ENCODE data around the gene GADD45G.

The GADD45G gene

DNA sequence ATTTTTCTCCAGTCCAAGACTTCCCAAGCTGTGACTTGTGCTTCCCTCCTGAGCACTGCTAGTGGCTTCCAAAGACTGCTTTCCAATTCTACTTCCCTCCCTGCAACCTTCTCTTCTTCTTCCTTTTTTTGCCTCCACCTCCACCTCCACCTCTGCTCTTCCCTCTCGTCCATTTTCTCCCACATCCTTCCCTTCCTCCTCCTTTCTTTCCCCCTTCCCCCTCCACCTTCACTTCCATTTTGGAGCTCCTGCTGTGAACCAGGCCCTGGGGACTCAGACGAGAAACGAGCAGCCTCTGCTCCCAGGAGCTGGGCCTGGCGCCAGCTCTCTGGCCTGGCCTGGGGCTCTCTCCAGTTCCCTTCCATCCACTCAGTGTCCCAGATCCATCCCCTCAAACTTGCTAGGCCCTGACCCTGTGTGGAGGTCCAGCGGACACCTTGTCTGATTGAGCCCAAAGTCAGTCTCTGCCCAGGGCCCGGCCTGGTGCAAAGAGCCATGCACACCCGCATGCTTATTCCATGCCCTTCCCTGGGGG is 5.6 kb downstream of the GADD45G start:
- no peak for DNase-seq

- no peak for DNase-seq
Observed at GRCh38 chr9:89611425-89611824, 6.6 kb downstream of the GADD45G start.

DNA sequence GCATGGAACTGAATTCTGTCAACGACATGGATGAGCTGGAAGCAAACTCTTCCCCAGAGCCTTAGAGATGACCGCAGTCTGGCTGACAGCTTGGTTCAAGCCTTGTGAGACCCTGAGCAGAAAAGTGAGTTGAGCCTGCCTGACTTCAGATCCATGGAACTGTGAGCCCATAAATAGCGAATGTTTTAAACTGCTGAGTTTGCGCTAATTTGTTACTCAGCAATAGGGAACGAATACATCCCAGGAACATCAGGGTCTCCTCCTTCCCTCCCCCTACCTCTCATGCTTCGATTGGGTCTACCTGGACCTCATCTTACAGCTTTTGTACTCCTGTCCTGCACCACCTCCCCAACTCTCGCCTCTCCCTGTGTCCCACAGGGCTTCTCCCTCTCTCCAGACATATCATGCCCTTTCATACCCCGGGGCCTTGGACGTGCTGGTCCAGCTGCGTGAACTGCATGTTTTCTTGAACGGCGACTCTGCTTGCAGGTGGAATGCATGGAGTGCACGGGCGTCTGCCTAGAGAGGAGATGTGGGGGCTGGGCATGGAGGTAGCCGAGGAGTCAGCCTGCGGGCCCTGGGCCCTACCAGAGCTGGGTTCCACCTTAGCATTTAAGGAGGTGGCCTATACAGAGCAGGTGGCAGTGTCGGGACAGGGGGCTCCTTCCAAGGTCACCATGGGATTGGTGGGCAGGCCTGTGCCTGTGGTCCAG is 7.9 kb downstream of the GADD45G start:
- DNase-seq, result no peak

DNA sequence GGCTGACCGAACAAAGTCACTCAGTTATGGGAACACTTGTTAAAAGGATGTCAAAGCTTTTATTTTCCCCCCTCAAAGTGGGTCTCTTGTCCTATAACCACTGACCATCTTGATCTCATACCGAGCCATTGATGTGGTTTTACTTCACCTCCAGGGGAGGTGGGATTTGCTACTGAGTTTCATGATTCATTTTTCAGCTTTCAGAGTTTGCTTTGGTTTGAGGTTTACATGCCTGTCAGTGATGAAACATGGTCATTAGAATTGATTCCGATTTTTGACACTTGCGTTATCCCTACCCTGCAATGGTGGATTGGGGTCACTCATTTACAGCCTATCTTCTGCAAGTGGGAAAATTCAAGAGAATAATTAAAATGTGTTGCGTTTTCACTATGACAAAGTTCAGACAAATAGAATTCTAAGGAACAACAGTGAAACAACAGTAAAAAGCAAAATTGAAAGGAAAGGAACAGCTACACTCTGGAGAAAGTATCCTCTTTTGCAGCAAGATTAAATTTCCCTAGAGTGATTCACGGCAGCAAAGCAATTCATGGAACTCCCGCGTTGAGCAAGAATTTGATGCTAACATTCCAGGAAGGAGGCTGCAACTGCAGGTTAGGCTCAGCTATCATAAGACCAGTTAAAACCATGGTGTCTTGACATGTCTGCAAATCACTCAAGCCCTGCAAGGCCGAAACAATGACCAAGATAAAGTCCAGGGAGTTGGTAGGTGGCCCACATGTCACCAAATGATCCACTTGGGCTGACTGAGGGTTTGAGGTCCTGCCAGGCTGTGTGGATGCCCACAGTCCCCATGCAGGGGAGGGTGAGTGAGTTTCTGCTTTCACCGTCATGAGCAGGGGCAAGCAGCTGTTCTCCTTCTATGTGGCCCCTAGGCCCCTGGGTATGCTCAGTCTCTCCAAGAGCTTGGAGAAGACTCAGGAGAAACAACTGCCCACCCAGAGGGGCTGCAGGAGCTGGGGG is 9.4 kb downstream of the GADD45G start:
- DNase-seq, result no peak

GRCh38 chr9:89615661-89616060 is 10.8 kb downstream of the GADD45G start:
- no peak for DNase-seq

DNA sequence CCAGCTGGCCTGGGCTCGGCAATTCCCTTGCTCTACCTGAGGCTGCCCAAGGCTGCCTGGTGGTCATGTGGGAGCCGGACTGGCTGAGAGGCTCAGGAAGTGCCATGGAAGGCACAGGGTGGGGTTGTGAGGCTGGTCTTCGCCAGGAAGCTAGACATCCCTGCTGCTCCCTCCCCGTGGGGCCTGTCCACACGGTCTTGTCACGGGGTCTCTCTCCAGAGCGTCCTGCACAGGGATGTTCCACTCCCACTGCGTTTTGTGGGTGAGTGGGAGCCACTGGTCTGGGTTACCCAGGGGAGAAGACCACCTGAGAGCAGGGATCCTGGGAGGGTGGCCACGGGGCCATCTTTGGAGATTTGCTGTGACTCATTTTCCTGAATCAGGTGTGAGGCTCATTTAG is 11.6 kb downstream of the GADD45G start:
- no peak for DNase-seq

GRCh38 chr9:89617978-89618377 is 13.2 kb downstream of the GADD45G start:
- no peak for DNase-seq

DNA sequence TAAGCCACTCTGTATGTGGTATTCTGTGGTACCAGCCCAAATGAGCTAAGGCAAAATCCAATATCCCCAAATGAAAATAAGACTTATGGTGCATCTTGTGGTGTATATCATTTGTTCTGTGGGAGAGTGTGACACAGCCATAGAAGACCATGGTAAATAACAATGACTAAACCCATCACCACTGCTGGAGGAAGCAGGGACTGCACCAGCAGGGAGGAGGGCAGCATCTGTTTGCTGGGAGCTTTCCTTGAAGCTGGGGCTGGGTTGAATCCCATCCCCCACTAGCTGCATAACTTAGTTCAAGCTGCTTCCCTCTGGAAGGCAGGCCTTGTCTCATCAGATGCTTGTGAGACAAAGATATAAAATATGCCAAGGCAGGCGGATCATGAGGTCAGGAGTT is 14.2 kb downstream of the GADD45G start:
- no peak for DNase-seq

- DNase-seq, result no peak
Observed at GRCh38 chr9:89619424-89620138, 14.8 kb downstream of the GADD45G start.

GRCh38 chr9:89621031-89621430 is 16.2 kb downstream of the GADD45G start:
- no peak for DNase-seq

DNA sequence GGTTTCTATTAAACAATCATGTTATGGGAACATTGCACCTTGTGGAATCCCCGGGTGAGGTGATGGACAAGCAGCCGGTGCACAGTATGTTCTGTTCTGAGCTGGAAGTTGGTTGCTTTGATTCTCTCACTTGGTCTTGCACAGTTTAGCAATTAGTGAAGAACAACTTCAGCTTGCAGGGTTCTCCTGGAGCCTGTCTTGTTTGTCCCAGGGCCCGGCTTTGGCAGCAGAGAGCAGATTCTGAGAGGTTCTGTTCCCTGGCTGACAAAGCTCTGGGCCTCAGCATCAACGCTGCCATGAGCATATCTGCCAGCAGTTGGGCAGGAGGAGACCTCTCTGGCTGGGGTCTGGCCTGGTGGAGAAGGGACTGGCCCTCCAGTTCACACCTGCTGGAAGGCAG is 16.9 kb downstream of the GADD45G start:
- no peak for DNase-seq

- DNase-seq, result no peak
Observed at GRCh38 chr9:89622933-89623861, 18.4 kb downstream of the GADD45G start.

- DNase-seq, result no peak
Observed at GRCh38 chr9:89623925-89624420, 19.2 kb downstream of the GADD45G start.

DNA sequence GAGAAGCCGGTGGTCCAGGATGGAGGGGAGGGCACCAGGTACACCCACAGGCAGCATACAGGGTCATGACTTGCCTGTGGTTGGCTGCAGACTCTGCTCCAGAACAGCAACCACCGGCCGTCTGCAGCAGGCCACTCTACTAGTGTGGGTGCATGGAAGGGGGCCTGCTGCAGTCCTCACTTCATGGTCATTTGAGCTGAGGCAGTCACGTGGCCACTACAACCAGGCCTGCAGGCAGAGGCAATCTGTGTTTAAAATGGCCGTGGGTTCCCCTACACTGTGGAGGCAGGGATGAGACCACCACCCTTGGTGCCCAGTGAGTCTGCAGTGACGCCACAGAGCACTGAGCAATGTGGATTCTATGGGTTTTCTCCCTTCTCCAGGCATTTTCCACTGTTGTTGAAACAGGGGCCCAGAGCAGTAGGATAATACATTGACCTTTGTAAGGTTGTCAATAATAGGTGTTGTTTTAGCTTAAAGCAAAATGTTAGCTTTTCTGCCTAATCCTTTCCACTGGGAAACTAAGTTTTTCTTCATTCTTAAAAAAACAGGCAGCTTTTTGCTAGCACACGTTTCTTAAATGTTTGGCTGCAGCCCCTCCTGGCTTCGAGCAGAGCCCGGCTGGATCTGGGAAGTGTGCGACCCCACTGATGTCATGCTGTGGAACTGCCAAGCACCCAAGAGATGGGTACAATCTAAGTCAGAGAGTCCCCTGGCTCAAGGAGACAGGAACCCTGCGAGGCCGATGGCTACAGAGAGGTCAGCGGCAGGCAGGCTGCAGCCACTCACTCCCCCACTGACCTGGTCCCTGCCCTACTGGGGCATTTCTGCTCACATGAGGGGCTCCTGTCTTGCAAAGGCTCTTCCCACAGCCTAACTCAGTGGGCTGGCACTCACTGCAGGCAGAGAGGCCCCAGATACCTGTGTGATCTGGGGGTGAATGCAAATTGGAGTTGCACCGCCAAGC is 21.2 kb downstream of the GADD45G start:
- DNase-seq, result no peak

- no peak for DNase-seq
Observed at GRCh38 chr9:89626741-89627265, 22.0 kb downstream of the GADD45G start.

- DNase-seq, result no peak
Observed at GRCh38 chr9:89628601-89629000, 23.8 kb downstream of the GADD45G start.

DNA sequence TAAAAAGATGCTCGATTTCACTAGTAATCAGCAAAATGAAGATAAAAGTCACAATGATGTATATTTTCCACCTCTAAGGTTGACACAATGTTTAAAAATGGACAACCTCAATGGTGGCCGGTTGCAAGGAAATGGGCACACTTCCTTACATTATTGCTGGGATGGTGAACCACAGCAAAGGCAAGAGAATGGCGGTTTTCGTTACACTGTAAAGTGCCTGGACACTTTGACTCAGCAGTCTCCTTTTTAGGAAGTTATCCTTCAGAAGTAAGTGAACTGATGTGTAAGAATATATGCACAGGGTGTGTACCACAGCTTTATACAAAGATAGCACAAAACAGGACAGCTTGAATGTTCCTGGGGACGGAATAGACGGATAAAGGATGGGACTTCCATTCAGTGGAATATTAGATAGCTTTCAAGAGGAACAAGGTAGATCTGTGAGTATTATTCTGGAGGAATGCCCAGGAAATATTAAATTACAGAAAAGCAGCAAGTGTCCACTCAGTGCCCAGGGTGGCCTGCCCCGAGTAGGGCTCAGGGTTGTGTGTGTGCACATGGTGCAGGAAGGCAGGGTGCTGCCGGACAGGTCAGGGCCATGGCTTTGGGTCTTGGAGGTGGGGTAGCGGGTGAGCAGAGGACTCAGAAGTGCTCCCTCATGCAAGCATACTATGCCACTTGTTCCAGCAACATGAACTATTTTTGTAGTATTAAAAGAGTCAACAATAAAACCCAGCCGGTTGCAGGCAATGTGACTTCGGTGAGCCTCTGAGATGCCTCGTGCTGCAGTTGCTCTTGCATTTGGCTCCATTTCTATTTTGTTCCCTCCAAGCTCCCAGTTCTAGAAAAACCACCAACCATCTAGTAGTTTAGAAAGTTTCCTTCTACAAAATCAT is 24.5 kb downstream of the GADD45G start:
- DNase-seq, result no peak

- no peak for DNase-seq
Observed at GRCh38 chr9:89630508-89630907, 25.7 kb downstream of the GADD45G start.

GRCh38 chr9:89631384-89631783 is 26.6 kb downstream of the GADD45G start:
- DNase-seq, result no peak
